Brain microvascular endothelial cell (primary cell): ENCODE results near the gene CKS1B.
A peak's percentile ranks its signal among the peaks of the same experiment; 100 is the strongest.

Experiments used
- DNase-seq: peaks from one replicate; pipeline ENCODE4 v3.0.0-alpha.2; 2020
- H3K27ac ChIP-seq: fragments of 250-450 bp; sonication (Bioruptor Pico); 2 replicates; pipeline ENCODE4 v1.5.1; 2020; ENCODE audit warnings: mild to moderate bottlenecking, moderate library complexity
- H3K27me3 ChIP-seq: fragments of 250-450 bp; sonication (Bioruptor Pico); replicated peaks from 2 replicates; pipeline ENCODE4 v1.5.1; 2020; ENCODE audit warnings: mild to moderate bottlenecking
- H3K36me3 ChIP-seq: fragments of 250-450 bp; sonication (Bioruptor Pico); replicated peaks from 2 replicates; pipeline ENCODE4 v1.5.1; 2020; ENCODE audit warnings: mild to moderate bottlenecking
- H3K4me3 ChIP-seq: 2 replicates; pipeline ENCODE4 v1.5.1; 2011; ENCODE audit warnings: low read depth, mild to moderate bottlenecking, control low read depth, low read length, moderate library complexity
- CTCF ChIP-seq: IDR thresholded peaks from 2 replicates; pipeline ENCODE4 v1.5.1; 2011; ENCODE audit warnings: low read depth, mild to moderate bottlenecking, moderate library complexity, low read length, control low read depth, inconsistent platforms; ENCODE audit errors: missing control alignments
- in situ Hi-C: cut with HindIII; loops from 2 replicates; pipeline ENCODE4 v1.10.0; 2017; ENCODE audit warnings: low sequenced_read_pairs, low pct_ligation_motif_present

CKS1B gene

GRCh38 chr1:154957091-154957657 lies 17.3 kb upstream of the CKS1B start:
- H3K27ac ChIP-seq, result no peak overlapping the region
- no peak overlapping the region for H3K4me3 ChIP-seq

GRCh38 chr1:154958036-154958435 lies 16.4 kb upstream of the CKS1B start:
- Histone ChIP-seq H3K36me3 (peaks cover 8% of the 10 kb centered on the region), H3K27ac (no peak overlapping the region), H3K4me3 (no peak overlapping the region), H3K27me3 (no peaks in the 10 kb centered on the region)
- no peak for TF ChIP-seq CTCF
- in situ Hi-C loops, result no loop called here
- DNase-seq, result no peak

More at GRCh38 chr1:154957091-154957657, 17.3 kb upstream of the CKS1B start:
- Histone ChIP-seq H3K27me3 (no peaks in the 10 kb centered on the region), H3K36me3 (peaks cover 3% of the 10 kb centered on the region)
- TF ChIP-seq CTCF, result no peak
- in situ Hi-C loops, result no loop called here
- no peak for DNase-seq

GRCh38 chr1:154958681-154959425 lies 15.6 kb upstream of the CKS1B start:
- no peaks in the 10 kb centered on the region for H3K27me3 ChIP-seq

GRCh38 chr1:154959426-154959780 lies 15.1 kb upstream of the CKS1B start:
- no peak overlapping the region for H3K4me3 ChIP-seq
- H3K36me3 ChIP-seq, result peaks cover 20% of the 10 kb centered on the region
- in situ Hi-C loops, result no loop called here
- H3K27me3 ChIP-seq, result no peaks in the 10 kb centered on the region
- DNase-seq, result no peak
- no peak overlapping the region for H3K27ac ChIP-seq
- TF ChIP-seq CTCF, result no peak

More at GRCh38 chr1:154958681-154959425, 15.6 kb upstream of the CKS1B start:
- Histone ChIP-seq H3K27ac (no peak overlapping the region), H3K36me3 (peaks cover 16% of the 10 kb centered on the region), H3K4me3 (no peak overlapping the region)
- in situ Hi-C loops, result no loop called here
- DNase-seq, result no peak
- no peak for TF ChIP-seq CTCF

- Histone ChIP-seq H3K4me3 (peak overlapping the region; percentile 70), H3K27ac (no peak overlapping the region), H3K36me3 (peaks cover 32% of the 10 kb centered on the region), H3K27me3 (no peaks in the 10 kb centered on the region)
- TF ChIP-seq CTCF, result no peak
- in situ Hi-C loops, result no loop called here
- no peak for DNase-seq
These were observed 13.9 kb upstream of the CKS1B start for GRCh38 chr1:154960446-154961136.
